SU-DHL-6 (cell line): ENCODE data around the gene SPHKAP.

Source experiments
- EZH2phosphoT487 ChIP-seq: fragments of 200-600 bp; sonication (generic), shearing (Covaris generic); conservative IDR thresholded peaks from 2 replicates; pipeline ENCODE4 v1.6.1; 2018; ENCODE audit warnings: mild to moderate bottlenecking, antibody characterized with exemption, low read length, moderate library complexity, mixed read lengths
- TF ChIP-seq, protein P1 (sequence below): fragments of 200-600 bp; sonication (generic); IDR thresholded peaks from one replicate; pipeline ENCODE4 v1.5.1; 2017; ENCODE audit warnings: antibody characterized with exemption, mild to moderate bottlenecking, low read length, moderate library complexity; ENCODE audit not compliant: insufficient read depth, poor library complexity, severe bottlenecking

DNA sequence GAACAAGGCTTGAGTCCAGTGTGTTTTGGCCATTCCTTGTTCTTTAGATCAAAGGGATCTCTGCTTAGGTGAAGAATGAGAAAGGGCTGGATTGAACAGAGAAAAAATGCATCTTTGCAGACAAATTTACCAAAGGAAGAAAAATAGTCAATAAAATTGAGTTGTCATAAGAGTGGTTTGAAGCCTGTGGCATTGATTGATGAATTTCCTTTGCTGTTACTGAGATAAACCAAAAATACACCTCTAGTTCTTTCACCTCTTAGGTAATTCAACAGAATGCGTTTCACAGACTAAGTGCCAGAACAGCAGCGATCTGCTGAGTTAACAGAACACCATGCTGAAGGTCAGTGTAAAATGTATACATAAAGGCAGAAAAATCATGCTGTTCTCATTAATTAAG is 96.8 kb downstream of the SPHKAP start:
- TF ChIP-seq, protein P1, sequence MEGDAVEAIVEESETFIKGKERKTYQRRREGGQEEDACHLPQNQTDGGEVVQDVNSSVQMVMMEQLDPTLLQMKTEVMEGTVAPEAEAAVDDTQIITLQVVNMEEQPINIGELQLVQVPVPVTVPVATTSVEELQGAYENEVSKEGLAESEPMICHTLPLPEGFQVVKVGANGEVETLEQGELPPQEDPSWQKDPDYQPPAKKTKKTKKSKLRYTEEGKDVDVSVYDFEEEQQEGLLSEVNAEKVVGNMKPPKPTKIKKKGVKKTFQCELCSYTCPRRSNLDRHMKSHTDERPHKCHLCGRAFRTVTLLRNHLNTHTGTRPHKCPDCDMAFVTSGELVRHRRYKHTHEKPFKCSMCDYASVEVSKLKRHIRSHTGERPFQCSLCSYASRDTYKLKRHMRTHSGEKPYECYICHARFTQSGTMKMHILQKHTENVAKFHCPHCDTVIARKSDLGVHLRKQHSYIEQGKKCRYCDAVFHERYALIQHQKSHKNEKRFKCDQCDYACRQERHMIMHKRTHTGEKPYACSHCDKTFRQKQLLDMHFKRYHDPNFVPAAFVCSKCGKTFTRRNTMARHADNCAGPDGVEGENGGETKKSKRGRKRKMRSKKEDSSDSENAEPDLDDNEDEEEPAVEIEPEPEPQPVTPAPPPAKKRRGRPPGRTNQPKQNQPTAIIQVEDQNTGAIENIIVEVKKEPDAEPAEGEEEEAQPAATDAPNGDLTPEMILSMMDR = no peak
- TF ChIP-seq EZH2phosphoT487 = no peak
